Neuron (in vitro differentiated cells): ENCODE measurements around the gene RAB3C.

ENCODE experiments used
- H2AFZ ChIP-seq: one replicate; pipeline ENCODE4 v1.6.1; 2013; ENCODE audit warnings: low read depth, mild to moderate bottlenecking, inconsistent platforms, low read length, moderate library complexity
- H3K27me3 ChIP-seq: one replicate; pipeline ENCODE4 v1.6.1; 2013; ENCODE audit warnings: low read length; ENCODE audit not compliant: insufficient read depth
- H3K36me3 ChIP-seq: one replicate; pipeline ENCODE4 v1.6.1; 2013; ENCODE audit warnings: low read length; ENCODE audit not compliant: insufficient read depth
- H3K4me1 ChIP-seq: one replicate; pipeline ENCODE4 v1.6.1; 2013; ENCODE audit warnings: low read length; ENCODE audit not compliant: insufficient read depth
- H3K4me3 ChIP-seq: 2 replicates; pipeline ENCODE4 v1.5.1; 2013; ENCODE audit warnings: mild to moderate bottlenecking, low read length, moderate library complexity
- H3K9me3 ChIP-seq: one replicate; pipeline ENCODE4 v1.6.1; 2013; ENCODE audit warnings: low read length

The RAB3C gene

DNA sequence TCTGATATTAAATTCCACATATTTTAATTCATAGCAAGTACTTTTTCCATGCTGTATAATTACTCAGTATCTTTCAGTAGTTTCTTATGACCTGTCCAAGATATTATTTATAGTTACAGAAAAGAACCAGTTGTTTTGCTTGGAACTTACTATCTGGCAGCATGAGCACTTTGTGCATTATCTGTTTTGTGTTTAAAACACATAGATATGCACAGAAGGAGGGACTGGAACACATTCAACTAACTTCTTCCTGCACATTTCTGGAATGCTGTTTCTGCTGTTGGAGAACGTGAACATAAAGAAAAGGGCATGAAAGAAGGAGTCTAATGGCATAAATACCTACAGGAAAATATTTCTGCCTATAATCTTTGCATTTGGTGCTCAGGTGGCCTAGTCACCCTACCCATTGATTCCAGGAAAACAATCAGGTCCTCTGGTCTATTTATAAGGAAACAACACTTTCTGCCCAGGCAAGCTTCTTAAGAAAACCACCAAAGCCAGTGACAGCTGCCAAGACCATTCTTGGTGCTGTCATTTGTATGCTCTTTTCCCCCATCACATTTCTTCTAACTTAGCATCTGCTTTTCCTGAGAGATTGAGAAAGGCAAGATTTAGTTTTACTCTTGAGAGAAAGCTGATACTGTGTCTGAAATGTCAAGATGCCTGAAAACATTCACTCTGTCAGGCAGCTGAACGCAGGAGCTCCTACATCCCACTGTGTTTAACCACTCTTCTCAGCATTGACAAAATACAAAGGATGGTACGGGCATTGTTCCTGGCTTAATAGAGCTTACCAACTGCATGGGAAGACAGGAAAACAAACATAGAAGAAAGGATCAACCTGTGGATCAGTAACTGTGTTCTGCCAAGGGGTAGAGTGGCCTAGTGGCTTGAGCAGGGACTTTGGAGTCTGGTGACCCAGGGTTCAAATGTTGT is 40.3 kb downstream of the RAB3C start:
- Histone ChIP-seq H2AFZ (no peak overlapping the region), H3K36me3 (peaks cover 2% of the 10 kb centered on the region), H3K4me3 (no peak overlapping the region), H3K4me1 (peaks cover 4% of the 10 kb centered on the region), H3K27me3 (no peaks in the 10 kb centered on the region), H3K9me3 (no peaks in the 10 kb centered on the region)

GRCh38 chr5:58628626-58629025 is 45.8 kb downstream of the RAB3C start:
- H3K36me3 ChIP-seq: no peaks in the 10 kb centered on the region
- H3K9me3 ChIP-seq: no peaks in the 10 kb centered on the region
- no peak overlapping the region for H3K4me3 ChIP-seq
- no peaks in the 10 kb centered on the region for H3K27me3 ChIP-seq
- H2AFZ ChIP-seq: no peak overlapping the region
- H3K4me1 ChIP-seq: no peaks in the 10 kb centered on the region

DNA sequence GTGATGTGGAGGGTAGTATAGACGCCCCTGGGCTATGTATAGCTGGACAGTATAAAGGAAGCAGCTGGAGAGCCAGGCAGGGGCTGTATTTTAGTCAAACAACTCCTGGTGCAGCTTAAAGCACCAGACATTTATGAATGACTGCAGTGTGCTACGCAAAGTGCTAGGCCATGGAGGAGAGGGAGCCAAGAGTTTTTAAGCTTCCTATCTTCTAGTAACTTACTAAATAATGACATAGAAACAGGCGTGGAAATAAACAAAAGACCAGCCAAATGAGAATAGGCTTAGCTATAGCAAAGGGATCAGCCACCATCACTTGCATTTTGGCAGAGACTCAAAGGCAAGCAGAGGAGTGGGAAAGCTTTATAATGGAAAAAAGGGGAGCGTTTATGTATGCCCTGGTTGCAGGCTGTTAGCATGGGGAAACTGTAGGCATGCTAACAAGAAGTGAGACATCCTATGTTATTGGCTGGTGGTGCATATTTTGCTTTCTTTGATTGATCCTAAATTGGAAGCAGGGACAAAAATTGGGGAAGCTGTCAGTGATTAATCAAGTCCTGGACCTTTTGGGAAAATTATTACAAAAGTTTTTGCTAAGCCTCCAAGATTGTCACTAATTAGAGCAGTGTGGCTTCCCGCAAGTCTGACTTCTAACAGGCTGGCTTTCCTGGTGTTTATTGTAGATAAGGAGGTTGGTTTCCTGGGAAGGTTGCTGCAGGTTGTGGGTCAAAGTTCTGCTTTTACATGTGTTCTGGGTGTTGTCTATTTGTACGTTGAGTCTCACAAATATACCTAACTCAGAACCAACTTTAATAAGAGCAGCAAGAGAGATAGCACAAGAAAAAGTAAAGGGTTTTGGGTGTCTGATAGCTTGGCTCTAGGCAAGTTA is 46.6 kb downstream of the RAB3C start:
- no peak overlapping the region for H2AFZ ChIP-seq
- no peaks in the 10 kb centered on the region for H3K4me1 ChIP-seq
- no peak overlapping the region for H3K4me3 ChIP-seq
- no peaks in the 10 kb centered on the region for H3K36me3 ChIP-seq
- H3K9me3 ChIP-seq: no peaks in the 10 kb centered on the region
- no peaks in the 10 kb centered on the region for H3K27me3 ChIP-seq

DNA sequence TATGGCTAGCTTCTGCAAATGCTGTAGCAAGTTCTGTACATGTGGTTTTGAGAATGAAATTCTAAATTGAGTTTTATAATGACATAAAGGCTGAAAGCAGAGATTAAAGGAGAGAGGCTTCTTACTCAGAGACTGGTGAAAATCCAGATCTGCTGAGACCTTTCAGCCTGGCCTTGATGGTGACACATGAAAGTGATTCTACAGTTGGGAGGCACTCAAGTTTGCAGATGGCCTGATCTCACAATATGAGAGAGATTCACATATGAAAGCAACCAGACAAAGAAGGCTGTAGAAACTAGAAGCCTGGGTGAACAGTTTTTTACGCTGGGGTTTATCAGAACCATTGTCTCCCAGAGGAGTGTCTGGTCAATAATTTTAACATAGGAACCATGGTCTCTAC is 49.0 kb downstream of the RAB3C start:
- Histone ChIP-seq H3K4me1 (no peaks in the 10 kb centered on the region), H3K27me3 (no peaks in the 10 kb centered on the region), H3K9me3 (no peaks in the 10 kb centered on the region), H3K4me3 (no peak overlapping the region), H2AFZ (no peak overlapping the region), H3K36me3 (no peaks in the 10 kb centered on the region)

DNA sequence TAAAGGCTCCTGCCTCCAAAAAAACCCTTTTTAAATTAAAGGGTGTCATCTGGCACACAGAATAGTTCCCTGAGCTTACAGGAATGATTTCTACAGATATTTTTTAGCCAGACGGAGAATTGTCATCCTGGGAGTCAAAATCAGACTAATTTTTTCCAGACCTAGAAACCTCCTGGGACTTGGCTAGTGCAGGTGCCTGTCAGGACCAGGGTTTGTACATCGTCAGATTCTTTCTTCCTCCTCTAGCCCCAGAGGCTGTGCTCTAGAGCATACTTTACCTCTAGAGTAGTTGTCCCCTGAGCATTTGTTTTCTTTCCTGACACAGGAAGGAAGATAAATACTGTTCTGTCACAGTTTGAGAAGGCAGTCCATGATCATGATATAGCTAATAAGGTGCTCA is 52.5 kb downstream of the RAB3C start:
- no peak overlapping the region for H2AFZ ChIP-seq
- no peak overlapping the region for H3K4me3 ChIP-seq
- no peaks in the 10 kb centered on the region for H3K36me3 ChIP-seq

GRCh38 chr5:58640011-58640410 is 57.1 kb downstream of the RAB3C start:
- no peak overlapping the region for H3K4me3 ChIP-seq
- H3K27me3 ChIP-seq: no peaks in the 10 kb centered on the region
- no peaks in the 10 kb centered on the region for H3K36me3 ChIP-seq
- H3K9me3 ChIP-seq: no peaks in the 10 kb centered on the region
- no peak overlapping the region for H2AFZ ChIP-seq
- H3K4me1 ChIP-seq: no peaks in the 10 kb centered on the region

More for the DNA sequence above, 52.5 kb downstream of the RAB3C start:
- H3K9me3 ChIP-seq: no peaks in the 10 kb centered on the region
- H3K27me3 ChIP-seq: no peaks in the 10 kb centered on the region
- no peaks in the 10 kb centered on the region for H3K4me1 ChIP-seq

GRCh38 chr5:58641533-58641932 is 58.7 kb downstream of the RAB3C start:
- Histone ChIP-seq H3K27me3 (no peaks in the 10 kb centered on the region), H2AFZ (no peak overlapping the region), H3K4me3 (no peak overlapping the region), H3K36me3 (no peaks in the 10 kb centered on the region), H3K4me1 (no peaks in the 10 kb centered on the region), H3K9me3 (no peaks in the 10 kb centered on the region)

GRCh38 chr5:58648846-58649245 is 66.0 kb downstream of the RAB3C start:
- H2AFZ ChIP-seq: no peak overlapping the region
- no peaks in the 10 kb centered on the region for H3K4me1 ChIP-seq
- H3K36me3 ChIP-seq: no peaks in the 10 kb centered on the region
- H3K9me3 ChIP-seq: no peaks in the 10 kb centered on the region
- no peaks in the 10 kb centered on the region for H3K27me3 ChIP-seq
- H3K4me3 ChIP-seq: no peak overlapping the region

- Histone ChIP-seq H3K27me3 (no peaks in the 10 kb centered on the region), H3K9me3 (no peaks in the 10 kb centered on the region), H3K36me3 (no peaks in the 10 kb centered on the region), H3K4me3 (no peak overlapping the region), H2AFZ (no peak overlapping the region), H3K4me1 (no peaks in the 10 kb centered on the region)
Measured at GRCh38 chr5:58649716-58650115, 66.8 kb downstream of the RAB3C start.

- Histone ChIP-seq H3K27me3 (no peaks in the 10 kb centered on the region), H3K9me3 (no peaks in the 10 kb centered on the region), H3K4me3 (no peak overlapping the region)
Measured at GRCh38 chr5:58653521-58653920, 70.6 kb downstream of the RAB3C start.

DNA sequence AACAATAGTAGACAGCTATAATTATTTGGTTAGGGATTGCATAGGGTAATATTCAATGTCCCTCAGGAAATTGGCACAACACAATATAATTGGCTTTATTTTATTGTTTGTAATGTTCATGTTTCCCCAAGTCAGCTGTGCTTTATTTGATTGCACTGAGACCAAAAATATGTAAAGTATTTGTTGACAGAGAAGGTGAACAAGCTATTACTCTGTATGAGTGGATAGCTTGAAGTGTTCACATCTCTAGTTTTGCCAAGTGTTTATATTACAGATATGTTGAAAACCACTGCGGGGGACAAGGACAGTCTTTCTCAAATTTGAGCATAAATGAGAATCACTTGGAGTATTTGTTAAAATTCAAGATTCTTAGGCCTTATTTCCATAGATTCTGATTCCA is 83.3 kb downstream of the RAB3C start:
- Histone ChIP-seq H3K9me3 (peaks cover 3% of the 10 kb centered on the region), H3K4me1 (peaks cover 11% of the 10 kb centered on the region), H3K27me3 (no peaks in the 10 kb centered on the region), H3K36me3 (no peaks in the 10 kb centered on the region), H2AFZ (no peak overlapping the region), H3K4me3 (no peak overlapping the region)

More at GRCh38 chr5:58653521-58653920, 70.6 kb downstream of the RAB3C start:
- Histone ChIP-seq H3K4me1 (no peaks in the 10 kb centered on the region), H2AFZ (no peak overlapping the region), H3K36me3 (no peaks in the 10 kb centered on the region)

GRCh38 chr5:58666598-58667581 is 84.0 kb downstream of the RAB3C start:
- Histone ChIP-seq H3K36me3 (no peaks in the 10 kb centered on the region), H3K4me1 (peaks cover 10% of the 10 kb centered on the region)

More at GRCh38 chr5:58666598-58667581, 84.0 kb downstream of the RAB3C start:
- no peaks in the 10 kb centered on the region for H3K27me3 ChIP-seq
- H2AFZ ChIP-seq: no peak overlapping the region
- H3K9me3 ChIP-seq: peaks cover 3% of the 10 kb centered on the region
- H3K4me3 ChIP-seq: no peak overlapping the region
